Activated T-cell treated with anti-CD3 and anti-CD28 coated beads, Interleukin-2, amount 50 U/mL, for 4 hours (primary cell): ENCODE results near the gene ANKEF1. TPM values are rescaled to one million over a fixed set of nuclear protein-coding genes. Genes with fewer than 3 reads are reported as not detected.
A peak's percentile ranks its signal among the peaks of the same experiment; 100 is the strongest.
"Not testable (repeated sequence)": the region's sequence is repeated elsewhere in the genome, so short reads cannot be mapped to it uniquely, and the experiment has no call there.

ENCODE experiments used
- ATAC-seq, 2 donors: fragments of 200-7000 bp; cut with Tn5 transposase; one replicate each; pipeline ENCODE4 v1.10.0; 2021
- DNase-seq: peaks from one replicate; pipeline ENCODE4 v3.0.0-alpha.2; 2020
- H3K27me3 Mint-ChIP-seq: one replicate; pipeline ENCODE4 v1.8.0; 2021; ENCODE audit warnings: low read depth, mixed read lengths
- H3K36me3 Mint-ChIP-seq: one replicate; pipeline ENCODE4 v1.8.0; 2022; ENCODE audit warnings: mixed read lengths; ENCODE audit not compliant: insufficient read depth
- H3K4me1 Mint-ChIP-seq: one replicate; pipeline ENCODE4 v1.8.0; 2021; ENCODE audit warnings: low read depth, mixed read lengths
- H3K4me3 Mint-ChIP-seq: one replicate; pipeline ENCODE4 v1.8.0; 2021; ENCODE audit warnings: mild to moderate bottlenecking, moderate library complexity, mixed read lengths
- H3K9me3 Mint-ChIP-seq: one replicate; pipeline ENCODE4 v1.8.0; 2021; ENCODE audit warnings: mixed read lengths
- total RNA-seq, 3 donors: library from RNA; stranded (reverse); gene quantifications; one replicate each; pipeline ENCODE4 v1.2.1, GENCODE V29; 2021

ANKEF1 gene
- total RNA-seq, 3 donors from 2014 or later: 0.30 to 2.3 (median 1.6) TPM

DNA sequence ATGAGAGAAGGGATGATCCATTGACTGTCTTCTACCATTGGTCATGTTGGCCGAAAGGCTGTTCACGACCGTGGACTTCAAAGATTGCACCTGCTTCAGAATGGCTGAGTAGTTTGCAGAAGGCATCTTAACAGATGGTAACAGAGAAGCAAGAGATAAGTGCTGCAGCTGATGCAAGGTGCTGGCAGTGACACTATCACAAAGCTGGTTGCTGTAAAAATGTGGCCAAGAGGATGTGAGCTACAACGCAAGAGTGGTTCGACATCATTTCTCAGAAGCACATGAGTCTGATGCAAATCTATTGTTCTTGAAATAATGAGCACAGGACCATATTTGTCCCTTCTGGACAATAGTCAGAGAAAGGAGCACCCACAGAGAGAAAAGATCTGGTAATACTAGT lies 27.0 kb upstream of the ANKEF1 start:
- H3K27me3 Mint-ChIP-seq: peaks cover 6% of the 10 kb centered on the region

GRCh38 chr20:10012464-10012863 lies 22.3 kb upstream of the ANKEF1 start:
- Mint-ChIP-seq H3K4me3 (no peak overlapping the region), H3K27me3 (peaks cover 6% of the 10 kb centered on the region), H3K4me1 (no peaks in the 10 kb centered on the region), H3K36me3 (no peaks in the 10 kb centered on the region), H3K9me3 (no peaks in the 10 kb centered on the region)
- ATAC-seq (no peak), DNase-seq (no peak)

More for the DNA sequence above, 27.0 kb upstream of the ANKEF1 start:
- ATAC-seq (no peak), DNase-seq (no peak)
- Mint-ChIP-seq H3K9me3 (no peaks in the 10 kb centered on the region), H3K4me3 (no peak overlapping the region), H3K36me3 (no peaks in the 10 kb centered on the region), H3K4me1 (no peaks in the 10 kb centered on the region)

DNA sequence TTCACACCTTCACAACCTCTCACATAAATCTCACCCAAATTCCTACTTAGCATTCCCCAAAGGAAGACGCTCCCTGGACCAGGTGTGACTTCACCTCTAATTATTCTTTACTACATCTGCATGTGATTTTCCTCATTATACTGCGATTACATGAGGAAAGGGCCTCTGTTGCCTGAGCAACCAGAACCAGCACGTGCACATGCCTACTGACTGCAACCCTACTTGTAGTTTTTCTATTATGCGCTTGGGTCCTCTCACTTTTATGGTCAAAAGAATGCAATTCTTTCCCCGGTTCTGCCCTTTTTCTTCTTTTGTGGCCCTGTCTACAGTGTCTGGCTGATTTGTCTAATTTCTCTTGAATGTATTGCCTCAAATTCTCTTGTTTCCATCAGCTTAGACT lies 20.4 kb upstream of the ANKEF1 start:
- Mint-ChIP-seq H3K9me3 (no peaks in the 10 kb centered on the region), H3K4me3 (no peak overlapping the region), H3K4me1 (no peaks in the 10 kb centered on the region), H3K36me3 (no peaks in the 10 kb centered on the region), H3K27me3 (no peaks in the 10 kb centered on the region)
- DNase-seq: no peak
- ATAC-seq: no peak

- ATAC-seq (no peak), DNase-seq (no peak)
- Mint-ChIP-seq H3K27me3 (peaks cover 17% of the 10 kb centered on the region), H3K9me3 (no peaks in the 10 kb centered on the region), H3K36me3 (no peaks in the 10 kb centered on the region), H3K4me1 (no peaks in the 10 kb centered on the region), H3K4me3 (no peak overlapping the region)
Observed at GRCh38 chr20:10020937-10021336, 13.8 kb upstream of the ANKEF1 start.

DNA sequence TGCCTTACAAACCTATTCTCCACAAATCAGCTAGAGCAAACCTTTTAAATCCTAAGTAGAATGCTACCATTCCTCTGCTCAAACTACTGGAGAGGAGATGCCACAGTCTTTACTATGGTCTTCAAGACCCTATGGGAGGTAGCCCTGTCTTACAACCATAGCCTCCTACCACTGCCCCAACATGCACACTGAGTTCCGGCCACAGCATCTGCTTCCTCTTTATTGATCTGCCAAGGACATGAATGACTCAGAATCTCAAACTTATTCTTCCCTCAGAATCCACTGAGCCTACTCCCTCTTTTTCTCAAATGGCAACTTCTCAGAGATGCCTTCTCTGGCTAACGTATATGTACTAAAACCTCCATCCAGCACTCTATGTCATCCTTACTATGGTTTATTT lies 12.2 kb upstream of the ANKEF1 start:
- Mint-ChIP-seq H3K9me3 (peaks cover 4% of the 10 kb centered on the region), H3K4me1 (no peaks in the 10 kb centered on the region), H3K27me3 (peaks cover 23% of the 10 kb centered on the region), H3K4me3 (no peak overlapping the region), H3K36me3 (no peaks in the 10 kb centered on the region)
- ATAC-seq (no peak), DNase-seq (no peak)

GRCh38 chr20:10023911-10024310 lies 10.9 kb upstream of the ANKEF1 start:
- peaks cover 23% of the 10 kb centered on the region for H3K27me3 Mint-ChIP-seq
- ATAC-seq (no peak), DNase-seq (no peak)
- H3K36me3 Mint-ChIP-seq: no peaks in the 10 kb centered on the region
- H3K4me3 Mint-ChIP-seq: no peak overlapping the region
- H3K4me1 Mint-ChIP-seq: no peaks in the 10 kb centered on the region
- peaks cover 4% of the 10 kb centered on the region for H3K9me3 Mint-ChIP-seq

DNA sequence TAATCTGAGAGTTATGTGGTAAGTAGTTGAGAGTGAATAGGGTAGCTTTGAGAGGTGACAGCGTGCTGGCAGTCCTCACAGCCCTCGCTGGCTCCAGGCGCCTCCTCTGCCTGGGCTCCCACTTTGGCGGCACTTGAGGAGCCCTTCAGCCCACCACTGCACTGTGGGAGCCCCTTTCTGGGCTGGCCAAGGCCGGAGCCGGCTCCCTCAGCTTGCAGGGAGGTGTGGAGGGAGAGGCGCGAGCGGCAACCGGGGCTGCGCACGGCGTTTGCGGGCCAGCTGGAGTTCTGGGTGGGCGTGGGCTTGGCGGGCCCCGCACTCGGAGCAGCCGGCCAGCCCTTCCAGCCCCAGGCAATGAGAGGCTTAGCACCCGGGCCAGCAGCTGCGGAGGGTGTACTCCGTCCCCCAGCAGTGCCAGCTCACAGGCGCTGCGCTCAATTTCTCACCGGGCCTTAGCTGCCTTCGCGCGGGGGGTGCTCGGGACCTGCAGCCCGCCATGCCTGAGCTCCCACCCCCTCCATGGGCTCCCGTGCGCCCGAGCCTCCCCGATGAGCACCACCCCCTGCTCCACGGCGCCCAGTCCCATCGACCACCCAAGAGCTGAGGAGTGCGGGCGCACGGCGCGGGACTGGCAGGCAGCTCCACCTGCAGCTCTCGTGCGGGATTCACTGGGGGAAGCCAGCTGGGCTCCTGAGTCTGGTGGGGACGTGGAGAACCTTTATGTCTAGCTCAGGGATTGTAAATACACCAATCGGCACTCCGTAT lies 3.2 kb upstream of the ANKEF1 start:
- not testable (repeated sequence) for ATAC-seq, H3K36me3 Mint-ChIP-seq, DNase-seq, H3K27me3 Mint-ChIP-seq, H3K9me3 Mint-ChIP-seq, H3K4me3 Mint-ChIP-seq
- peaks cover 12% of the 10 kb centered on the region for H3K4me1 Mint-ChIP-seq

- not testable (repeated sequence) for DNase-seq, ATAC-seq, H3K27me3 Mint-ChIP-seq, H3K4me3 Mint-ChIP-seq, H3K9me3 Mint-ChIP-seq, H3K36me3 Mint-ChIP-seq
- H3K4me1 Mint-ChIP-seq: peaks cover 12% of the 10 kb centered on the region
Observed at GRCh38 chr20:10032269-10032668, 2.5 kb upstream of the ANKEF1 start.

DNA sequence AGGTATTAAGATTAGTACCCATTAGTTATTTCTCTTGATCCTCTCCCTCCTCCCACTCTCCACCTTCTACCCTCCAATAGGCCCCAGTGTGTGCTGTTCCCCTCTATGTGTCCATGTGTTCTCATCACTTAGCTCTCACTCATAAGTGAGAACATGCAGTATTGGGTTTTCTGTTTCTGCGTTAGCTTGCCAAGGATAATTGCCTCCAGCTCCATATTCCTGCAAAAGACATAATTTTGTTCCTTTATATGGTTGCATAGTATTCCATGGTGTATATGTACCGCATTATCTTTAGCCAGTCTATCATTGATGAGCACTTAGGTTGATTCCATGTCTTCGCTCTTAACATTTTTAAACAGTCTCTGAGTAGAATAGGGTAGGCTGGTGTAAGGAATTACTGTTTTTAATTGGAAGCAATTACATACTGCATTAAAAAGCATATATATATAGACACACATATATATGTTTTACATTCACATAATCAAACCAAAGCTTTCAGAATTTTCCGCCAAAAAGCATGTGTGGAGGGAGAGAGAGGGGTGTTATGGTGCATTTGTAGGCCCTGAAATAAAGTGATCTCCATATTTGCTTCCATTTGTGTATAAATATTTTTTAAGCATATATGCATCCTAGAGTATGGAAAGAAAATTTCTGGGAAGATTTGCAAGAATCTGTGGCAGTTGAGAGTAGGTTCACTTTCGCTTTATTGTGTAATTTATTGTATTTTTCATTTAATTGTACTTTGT lies 709 bp upstream of the ANKEF1 start:
- peak overlapping the region; percentile 55 for H3K4me3 Mint-ChIP-seq
- ATAC-seq (no peak), DNase-seq (no peak)
- no peaks in the 10 kb centered on the region for H3K36me3 Mint-ChIP-seq
- H3K4me1 Mint-ChIP-seq: peaks cover 12% of the 10 kb centered on the region
- peaks cover 5% of the 10 kb centered on the region for H3K27me3 Mint-ChIP-seq
- no peaks in the 10 kb centered on the region for H3K9me3 Mint-ChIP-seq

DNA sequence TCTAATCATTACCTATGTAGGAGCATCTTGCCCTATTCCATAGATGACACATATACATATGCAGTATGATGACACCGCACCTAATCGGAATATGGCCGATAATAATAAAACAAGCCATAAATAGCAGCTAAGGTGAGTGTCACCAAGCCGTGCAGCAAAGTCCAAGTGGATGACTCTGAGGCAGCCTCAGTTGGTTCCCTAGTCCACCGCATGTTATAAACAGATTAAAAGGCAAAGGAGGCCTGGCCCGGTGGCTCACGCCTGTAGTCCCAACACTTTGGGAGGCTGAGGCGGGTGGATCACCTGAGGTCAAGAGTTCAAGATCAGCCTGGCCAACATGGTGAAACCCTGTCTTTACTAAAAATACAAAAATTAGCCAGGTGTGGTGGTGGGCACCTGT lies 1.5 kb downstream of the ANKEF1 start:
- peaks cover 12% of the 10 kb centered on the region for H3K4me1 Mint-ChIP-seq
- H3K36me3 Mint-ChIP-seq, H3K4me3 Mint-ChIP-seq, DNase-seq, ATAC-seq, H3K9me3 Mint-ChIP-seq, H3K27me3 Mint-ChIP-seq: not testable (repeated sequence)

DNA sequence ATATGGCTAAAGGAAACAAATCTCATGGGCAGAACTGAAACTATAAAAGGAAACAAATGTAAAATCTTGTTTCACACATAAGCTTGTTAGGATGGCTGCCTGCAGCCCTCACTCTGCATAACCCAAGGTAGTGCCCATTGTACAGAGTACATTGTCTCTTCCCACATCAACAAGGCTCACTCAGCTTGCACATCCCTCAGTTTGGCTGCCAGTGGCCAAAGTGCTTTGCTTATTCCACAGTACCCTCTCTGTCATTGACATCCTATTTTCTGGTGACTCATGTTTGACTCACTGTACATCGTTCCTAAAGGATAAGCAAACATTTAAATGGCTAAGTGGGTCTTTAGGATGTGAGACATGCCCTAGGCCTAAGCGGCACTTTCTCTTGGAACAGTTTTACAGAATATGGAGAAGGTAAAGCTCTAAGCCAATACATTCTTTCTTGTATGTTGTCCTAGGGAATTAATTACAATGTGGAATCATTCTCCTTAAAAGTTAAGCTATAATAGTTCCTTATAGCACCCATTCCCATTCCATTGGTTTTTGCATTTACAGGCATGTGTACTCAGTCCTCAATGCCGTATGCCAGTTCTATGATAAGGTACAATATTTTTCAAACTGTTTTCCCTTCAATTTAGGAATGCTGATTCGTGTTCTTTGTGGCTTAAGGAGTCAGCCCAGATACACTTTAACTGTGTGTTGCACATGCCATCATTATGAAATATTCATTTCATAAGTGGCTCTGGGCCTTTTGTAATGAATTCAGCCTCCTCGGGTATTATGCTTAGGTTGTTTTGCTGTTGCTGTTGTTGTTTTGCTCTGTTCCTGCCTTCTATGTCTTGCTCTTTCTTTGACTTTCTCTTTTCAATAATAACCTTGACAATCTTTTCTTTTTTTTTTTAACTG lies 5.5 kb downstream of the ANKEF1 start:
- H3K4me1 Mint-ChIP-seq: peaks cover 10% of the 10 kb centered on the region
- H3K4me3 Mint-ChIP-seq: no peak overlapping the region

DNA sequence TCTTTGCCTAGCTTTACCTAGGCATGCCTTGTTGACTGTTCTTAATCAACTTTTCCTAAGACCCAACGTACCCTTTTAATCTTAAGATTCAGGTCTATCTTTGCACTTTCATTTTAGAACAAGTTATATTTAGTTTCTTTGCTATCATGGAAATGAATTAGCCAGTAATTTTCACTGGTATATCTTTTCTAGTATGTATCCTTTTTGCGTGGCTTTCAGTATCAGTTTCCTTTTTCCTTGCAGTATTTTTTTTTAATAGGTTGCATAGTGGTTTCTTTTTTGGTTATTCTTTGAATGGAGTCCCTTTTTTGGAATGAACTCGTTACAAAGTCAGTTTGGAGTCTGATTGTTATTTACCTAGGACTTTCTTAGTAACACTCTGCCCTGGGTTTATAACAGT lies 7.3 kb downstream of the ANKEF1 start:
- Mint-ChIP-seq H3K36me3 (peaks cover 10% of the 10 kb centered on the region), H3K4me1 (peaks cover 5% of the 10 kb centered on the region), H3K27me3 (no peaks in the 10 kb centered on the region), H3K4me3 (no peak overlapping the region), H3K9me3 (no peaks in the 10 kb centered on the region)
- ATAC-seq (no peak), DNase-seq (no peak)

More for the DNA sequence above, 5.5 kb downstream of the ANKEF1 start:
- ATAC-seq: no peak
- Mint-ChIP-seq H3K27me3 (no peaks in the 10 kb centered on the region), H3K9me3 (no peaks in the 10 kb centered on the region), H3K36me3 (peaks cover 10% of the 10 kb centered on the region)
- DNase-seq: no peak

- DNase-seq (no peak), ATAC-seq (no peak)
- Mint-ChIP-seq H3K4me3 (no peak overlapping the region), H3K36me3 (peaks cover 15% of the 10 kb centered on the region), H3K9me3 (no peaks in the 10 kb centered on the region), H3K27me3 (no peaks in the 10 kb centered on the region), H3K4me1 (no peaks in the 10 kb centered on the region)
Observed at GRCh38 chr20:10047427-10047826, 12.6 kb downstream of the ANKEF1 start.

DNA sequence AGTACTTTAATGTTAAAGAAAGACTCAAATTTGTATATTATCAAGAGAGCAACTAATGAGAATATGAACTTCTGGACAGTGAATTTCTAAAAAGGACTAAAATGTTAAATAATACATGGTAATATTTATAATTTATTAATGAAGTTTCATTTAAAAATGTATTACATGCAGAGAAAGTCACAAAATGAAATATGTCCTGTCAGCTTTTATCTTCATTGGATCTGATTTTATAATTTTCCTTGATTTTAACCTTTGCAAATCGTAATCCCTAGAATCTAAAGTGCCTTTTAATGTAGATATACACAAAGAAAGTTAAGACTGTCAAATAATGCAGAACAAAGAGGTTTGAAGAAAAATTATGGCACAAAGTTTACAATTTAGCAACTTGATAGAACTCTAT lies 16.4 kb downstream of the ANKEF1 start:
- H3K36me3 Mint-ChIP-seq: peaks cover 29% of the 10 kb centered on the region
- H3K4me1 Mint-ChIP-seq: no peaks in the 10 kb centered on the region
- H3K9me3 Mint-ChIP-seq: no peaks in the 10 kb centered on the region
- DNase-seq (no peak), ATAC-seq (no peak)
- H3K4me3 Mint-ChIP-seq: no peak overlapping the region
- no peaks in the 10 kb centered on the region for H3K27me3 Mint-ChIP-seq
